SK-MEL-5 (cell line): ENCODE data around the gene TADA2A. TPM values are rescaled to one million over a fixed set of nuclear protein-coding genes. Genes with fewer than 3 reads are reported as not detected.
A peak's percentile ranks its signal among the peaks of the same experiment; 100 is the strongest.
"Not testable (repeated sequence)": the region's sequence is repeated elsewhere in the genome, so short reads cannot be mapped to it uniquely, and the experiment has no call there.

ENCODE experiments used
- DNase-seq: peaks from one replicate; pipeline ENCODE4 v3.0.0-alpha.2; 2016; ENCODE audit warnings: low read depth, low spot score
- in situ Hi-C: cut with HindIII; loops from 2 replicates; pipeline ENCODE4 v1.10.0; 2016; ENCODE audit warnings: low sequenced_read_pairs, high pct_unique_total_duplicates, low pct_unique_long_range_greater_than_20kb
- total RNA-seq: library from RNA; depleted of rRNA; stranded (reverse); fragments of >200 nt; shearing (Covaris generic); gene quantifications from 2 replicates; pipeline ENCODE4 v1.2.3, GENCODE V29; 2014

Gene TADA2A
- total RNA-seq, 1 experiment from 2014 or later = 19.7 TPM

DNA sequence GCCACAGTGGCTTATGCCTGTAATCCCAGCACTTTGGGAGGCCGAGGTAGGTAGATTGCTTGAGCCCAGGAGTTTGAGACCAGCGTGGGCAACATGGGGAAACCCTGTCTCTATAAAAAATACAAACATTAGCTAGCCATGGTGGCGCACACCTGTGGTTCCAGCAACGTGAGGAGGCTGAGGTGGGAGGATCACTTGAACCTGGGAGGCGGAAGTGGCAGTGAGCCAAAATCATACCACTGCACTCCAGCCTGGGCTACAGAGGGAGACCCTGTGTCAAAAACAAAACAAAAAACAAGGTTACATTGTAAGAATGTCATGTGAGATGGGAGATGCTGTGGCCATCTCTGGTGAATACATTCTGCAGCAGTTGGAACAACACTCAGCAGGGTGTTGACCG, 96.5 kb downstream of the TADA2A start:
- no peak for DNase-seq
- in situ Hi-C loops = no loop called here

DNA sequence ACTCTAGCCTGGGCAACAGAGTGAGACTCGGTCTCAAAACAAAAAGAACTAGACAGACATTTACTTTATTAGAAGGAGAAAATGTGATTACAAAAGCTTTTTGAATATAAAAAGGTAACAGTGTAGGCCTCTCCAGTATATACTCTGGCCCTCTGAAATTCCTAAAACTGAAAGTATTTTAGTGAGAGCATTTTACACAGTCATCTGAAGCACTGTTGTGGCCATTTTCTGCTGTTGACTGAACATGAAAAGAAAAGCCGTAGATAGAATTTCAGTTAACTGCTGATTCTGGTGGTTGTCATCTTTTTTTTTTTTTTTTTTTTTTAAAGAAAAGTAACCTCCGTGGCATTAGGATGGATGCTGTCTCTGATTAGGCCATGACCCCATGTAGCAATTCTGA, 98.6 kb downstream of the TADA2A start:
- no peak for DNase-seq
- in situ Hi-C loops = no loop called here

DNA sequence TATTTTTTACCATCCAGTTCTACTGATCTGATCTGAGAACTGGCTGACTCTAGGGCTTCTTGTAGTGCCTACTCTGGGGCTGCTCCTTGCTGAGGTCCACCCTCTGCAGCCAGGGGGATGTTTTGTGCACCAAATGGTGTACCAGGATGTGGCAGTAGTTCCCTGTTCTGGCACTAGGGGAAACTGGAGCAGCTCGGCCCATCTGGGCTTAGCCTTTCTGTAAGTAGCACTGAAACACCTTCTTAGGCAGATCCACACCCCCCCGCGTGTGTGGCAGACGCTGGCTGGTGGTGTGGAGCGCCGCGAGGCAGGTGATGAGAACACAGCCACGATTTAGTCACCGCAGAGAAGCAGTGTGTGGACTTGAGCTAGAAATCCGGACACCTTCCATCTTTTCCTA, 100.0 kb downstream of the TADA2A start:
- in situ Hi-C loops = no loop called here
- peak; percentile 74 for DNase-seq

DNA sequence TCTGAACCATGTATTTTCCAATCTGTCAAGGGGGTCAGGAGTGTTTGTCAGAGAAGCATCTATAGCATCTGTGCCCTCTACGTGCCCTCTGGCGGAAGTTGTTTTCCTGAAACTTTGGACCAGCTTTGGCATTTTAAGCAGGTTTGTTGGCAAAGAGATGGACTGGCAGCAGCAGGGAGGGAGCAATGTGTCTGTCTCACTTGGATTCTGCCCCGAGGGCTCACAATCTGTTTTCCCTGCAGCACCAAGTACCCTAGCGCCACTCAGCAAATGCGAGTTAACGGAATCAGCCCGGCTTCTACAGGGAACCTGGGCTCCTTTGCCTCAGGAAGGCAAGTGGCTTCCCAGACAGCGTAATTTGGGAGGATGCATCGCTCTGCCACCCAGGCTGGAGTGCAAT, 100.4 kb downstream of the TADA2A start:
- in situ Hi-C loops = no loop called here
- DNase-seq = no peak

DNA sequence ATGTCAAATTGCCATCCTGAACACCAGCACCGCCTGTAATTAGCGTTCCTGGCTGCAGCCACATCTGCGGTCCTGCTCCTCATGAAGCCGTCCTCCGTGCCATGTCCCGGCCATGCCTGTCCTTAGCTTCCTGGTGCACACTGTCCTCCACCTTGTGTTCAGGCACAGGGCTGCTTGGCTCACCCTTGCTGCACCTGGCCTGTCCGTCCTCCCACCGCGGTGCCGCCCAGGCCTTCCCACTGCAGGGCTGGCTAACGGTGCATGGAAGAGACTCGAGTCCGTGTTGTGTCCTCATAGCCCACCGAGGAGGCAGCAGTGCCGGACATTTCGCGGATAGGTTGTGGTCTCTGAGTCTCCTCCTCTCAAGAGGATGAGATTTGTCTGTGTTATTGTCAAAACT, 103.4 kb downstream of the TADA2A start:
- DNase-seq = no peak
- in situ Hi-C loops = no loop called here

DNA sequence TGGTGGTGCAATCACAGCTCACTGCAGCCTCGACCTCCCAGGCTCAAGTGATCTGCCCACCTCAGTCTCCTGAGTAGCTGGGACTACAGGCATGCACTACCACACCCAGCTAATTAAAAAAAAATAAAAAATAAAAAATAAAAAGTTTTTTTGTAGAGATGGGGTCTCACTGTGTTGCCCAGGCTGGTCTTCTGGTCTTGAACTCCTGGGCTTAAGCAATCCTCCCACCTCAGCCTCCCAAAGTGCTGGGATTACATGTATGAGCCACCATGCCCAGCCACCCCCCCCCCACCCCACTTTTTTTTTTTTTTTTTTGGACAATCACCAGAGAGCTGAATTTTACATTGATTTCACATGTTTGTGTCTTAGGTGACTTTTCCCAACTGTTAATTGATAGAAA, 105.0 kb downstream of the TADA2A start:
- in situ Hi-C loops, DNase-seq: not testable (repeated sequence)

DNA sequence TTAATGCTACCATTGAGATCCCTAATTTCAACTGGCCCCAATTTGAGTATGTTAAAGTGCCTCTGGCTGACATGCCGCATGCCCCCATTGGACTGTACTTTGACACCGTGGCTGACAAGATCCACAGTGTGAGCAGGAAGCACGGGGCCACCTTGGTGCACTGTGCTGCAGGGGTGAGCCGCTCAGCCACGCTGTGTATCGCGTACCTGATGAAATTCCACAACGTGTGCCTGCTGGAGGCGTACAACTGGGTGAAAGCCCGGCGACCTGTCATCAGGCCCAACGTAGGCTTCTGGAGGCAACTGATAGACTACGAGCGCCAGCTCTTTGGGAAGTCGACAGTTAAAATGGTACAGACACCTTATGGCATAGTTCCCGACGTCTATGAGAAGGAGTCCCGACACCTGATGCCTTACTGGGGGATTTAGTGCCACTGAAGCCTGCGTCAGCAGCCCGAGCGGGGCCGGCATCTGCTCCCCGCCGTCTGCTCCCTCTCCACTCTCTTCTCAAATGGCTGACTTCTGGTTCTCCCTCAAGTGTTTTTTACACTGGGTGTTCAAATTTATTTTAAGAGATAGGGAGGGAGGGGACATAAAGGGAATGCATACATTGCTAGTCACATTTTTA, 105.9 kb downstream of the TADA2A start:
- DNase-seq = no peak
- in situ Hi-C loops = no loop called here

DNA sequence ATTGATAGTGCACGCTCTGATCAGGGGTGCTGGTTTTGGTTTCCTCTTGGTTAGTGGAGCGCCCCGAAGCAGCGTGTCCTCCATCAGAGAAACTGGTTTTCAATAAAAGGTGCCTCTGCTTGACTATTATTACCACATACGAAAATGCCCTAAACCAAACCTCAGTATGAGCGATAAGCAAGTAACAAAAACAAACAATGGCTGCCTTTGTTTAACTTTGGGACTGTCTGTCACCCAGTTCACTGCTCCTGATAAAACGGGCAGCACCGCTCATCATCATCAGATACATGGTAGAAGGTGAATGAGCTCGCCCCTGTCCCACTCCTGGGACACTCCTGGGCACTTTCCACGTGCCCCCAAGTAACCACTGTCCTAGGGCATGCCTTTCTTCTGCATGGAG, 107.0 kb downstream of the TADA2A start:
- in situ Hi-C loops = no loop called here
- DNase-seq = no peak

DNA sequence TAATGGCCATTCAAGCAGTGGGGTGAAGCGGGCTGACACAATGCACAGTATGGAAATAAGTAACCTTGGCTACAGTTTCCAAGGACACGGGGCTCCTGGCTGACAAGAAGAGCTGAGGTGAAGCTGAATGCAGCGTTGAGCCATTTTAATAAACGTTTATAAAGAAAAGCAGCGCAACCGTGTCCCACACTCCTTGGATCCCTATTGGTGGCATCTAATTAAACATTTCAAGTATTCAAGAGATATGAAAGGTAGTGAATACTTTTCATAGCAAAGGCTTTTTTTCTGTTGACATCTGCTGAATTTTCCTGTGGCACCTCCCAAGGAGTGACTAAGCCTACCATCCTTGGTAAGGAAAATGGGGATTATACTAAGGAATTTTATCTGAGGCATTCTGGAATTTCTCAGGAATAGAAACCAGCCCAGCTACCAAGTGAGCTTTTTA, 109.5 kb downstream of the TADA2A start:
- in situ Hi-C loops = no loop called here
- no peak for DNase-seq

DNA sequence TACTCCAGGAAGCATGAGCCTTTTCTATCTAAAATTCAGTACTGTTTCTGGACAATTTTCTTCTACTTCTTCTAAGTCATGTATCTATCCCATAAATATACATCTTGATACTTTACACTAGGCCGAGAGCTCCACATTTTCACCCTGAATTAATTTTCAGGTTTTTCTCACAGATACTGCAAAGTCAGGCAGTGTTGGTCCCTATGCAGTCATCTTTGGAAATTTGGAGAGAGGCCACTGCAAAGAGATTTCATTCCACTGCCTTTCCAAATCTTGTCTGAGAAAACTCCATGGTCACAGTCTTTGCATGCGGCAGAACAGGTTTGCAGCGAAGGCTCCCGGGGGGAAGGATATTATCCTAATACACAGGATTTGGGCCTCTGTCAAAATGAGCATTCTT, 111.2 kb downstream of the TADA2A start:
- no peak for DNase-seq
- in situ Hi-C loops = no loop called here

DNA sequence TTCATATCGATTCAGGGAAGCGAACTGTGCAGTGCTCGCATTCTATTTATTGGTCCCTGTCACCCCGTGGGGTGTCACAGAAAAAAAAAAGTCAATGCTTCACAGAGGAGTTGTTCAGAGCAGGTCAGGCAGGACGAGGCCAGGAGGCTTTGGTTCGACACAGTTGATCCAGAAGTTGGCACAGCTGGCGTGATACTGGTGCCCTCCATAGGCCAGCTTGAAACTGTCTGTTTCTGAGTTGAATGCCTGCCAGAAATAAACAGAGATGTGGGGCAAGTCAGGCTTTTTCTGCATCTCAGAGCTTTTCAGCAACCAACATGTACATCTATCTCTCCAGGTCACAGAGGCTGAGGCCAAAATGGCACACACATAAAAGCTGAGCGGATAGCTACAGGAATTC, 112.1 kb downstream of the TADA2A start:
- in situ Hi-C loops = no loop called here

DNA sequence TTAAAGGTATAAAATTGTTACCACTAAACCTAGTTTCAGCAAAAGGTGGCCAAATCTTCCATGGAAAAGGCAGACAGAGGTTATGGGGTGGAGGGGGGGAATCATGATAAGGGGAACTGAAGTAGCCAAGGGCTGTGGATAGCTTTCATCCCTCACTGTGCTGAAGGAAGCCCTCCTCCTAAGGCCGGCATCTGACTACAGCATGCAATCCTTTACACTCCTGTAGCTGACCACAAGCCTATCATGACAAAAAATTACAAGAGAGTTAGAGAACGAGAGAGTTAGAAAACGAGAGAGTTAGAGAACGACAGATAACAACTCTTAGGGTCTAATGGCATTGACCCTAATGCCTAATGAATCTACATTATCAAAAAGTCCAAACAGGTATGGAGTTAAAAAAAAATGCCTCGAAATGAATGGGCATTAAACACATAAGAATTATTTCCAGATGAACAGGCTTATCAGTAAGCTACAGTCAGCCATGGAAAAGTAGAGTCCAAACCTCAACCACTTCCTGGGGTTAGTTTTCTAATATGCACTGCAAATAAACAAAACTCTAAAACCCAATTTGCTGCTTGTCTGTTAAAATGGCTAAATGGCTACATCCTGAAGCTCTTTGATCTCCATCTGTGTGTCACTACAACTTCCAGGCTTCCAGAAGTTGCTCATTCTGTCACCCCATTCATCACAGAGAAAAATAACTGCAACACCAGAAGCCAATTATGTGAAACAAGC, 112.7 kb downstream of the TADA2A start:
- no peak for DNase-seq
- in situ Hi-C loops = no loop called here

More for the DNA sequence above, 112.1 kb downstream of the TADA2A start:
- peak; percentile 29 for DNase-seq

DNA sequence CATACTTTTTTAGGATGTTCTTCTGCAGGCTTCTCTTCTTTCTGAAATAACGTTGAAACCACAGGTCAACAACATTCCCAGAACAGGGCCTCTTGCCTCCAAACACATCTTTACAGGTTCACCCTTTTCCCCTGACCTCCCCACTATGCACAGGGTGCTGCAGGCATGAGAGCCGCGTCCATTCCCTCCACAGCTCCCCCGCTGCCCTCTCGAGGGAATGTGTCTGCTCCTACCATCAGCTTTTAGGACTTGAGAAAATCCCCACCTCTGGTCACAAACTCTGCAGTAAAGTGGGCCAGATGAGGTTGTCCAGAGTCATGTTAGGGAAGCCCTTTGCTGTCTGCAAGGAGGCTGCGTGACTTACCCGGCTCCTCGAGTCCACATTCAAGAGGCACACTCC, 113.5 kb downstream of the TADA2A start:
- in situ Hi-C loops = no loop called here
- no peak for DNase-seq

DNA sequence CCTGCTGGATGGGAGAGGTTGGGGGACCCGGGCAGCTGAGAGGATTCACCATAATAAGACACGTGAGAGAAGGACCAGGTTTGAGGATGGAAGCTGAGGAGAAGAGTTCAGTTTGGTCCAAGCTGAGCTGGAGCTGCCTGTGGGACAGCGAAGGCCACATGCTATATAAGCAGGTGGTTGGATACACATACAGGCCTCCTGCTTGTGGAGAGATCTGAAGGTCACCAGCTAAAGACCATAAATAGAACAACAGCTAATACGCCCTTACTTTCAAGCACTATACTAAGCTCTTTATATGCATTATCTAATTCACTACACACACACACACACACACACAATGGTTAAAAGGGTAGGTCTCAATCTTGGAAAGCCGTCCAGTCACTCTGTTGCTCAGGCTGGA, 115.1 kb downstream of the TADA2A start:
- DNase-seq = no peak
- in situ Hi-C loops = no loop called here

DNA sequence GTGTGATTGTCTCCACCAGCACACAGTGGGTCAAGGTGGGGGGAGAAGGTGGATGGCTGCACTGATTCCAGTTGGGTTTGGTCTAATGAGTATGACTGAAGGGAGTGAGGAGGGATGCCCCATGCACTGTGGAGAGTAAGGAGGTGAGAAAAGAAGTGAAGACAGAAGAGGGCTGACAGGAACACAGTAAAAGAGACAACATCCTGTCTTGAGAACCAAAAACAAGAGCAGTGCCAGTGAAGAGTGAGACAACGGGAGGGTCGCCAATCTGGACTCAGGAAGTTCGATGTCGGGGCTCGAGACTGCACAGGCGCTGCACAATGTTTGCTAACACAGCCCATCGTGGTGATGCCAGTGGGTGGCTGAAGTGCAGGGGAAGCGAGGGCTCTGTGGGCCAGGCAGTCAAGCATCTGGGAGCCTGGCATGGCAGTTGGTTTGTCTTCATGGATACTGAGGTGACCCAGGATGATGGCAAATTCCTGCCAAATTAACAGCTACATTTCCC, 117.1 kb downstream of the TADA2A start:
- no peak for DNase-seq
- in situ Hi-C loops = no loop called here

DNA sequence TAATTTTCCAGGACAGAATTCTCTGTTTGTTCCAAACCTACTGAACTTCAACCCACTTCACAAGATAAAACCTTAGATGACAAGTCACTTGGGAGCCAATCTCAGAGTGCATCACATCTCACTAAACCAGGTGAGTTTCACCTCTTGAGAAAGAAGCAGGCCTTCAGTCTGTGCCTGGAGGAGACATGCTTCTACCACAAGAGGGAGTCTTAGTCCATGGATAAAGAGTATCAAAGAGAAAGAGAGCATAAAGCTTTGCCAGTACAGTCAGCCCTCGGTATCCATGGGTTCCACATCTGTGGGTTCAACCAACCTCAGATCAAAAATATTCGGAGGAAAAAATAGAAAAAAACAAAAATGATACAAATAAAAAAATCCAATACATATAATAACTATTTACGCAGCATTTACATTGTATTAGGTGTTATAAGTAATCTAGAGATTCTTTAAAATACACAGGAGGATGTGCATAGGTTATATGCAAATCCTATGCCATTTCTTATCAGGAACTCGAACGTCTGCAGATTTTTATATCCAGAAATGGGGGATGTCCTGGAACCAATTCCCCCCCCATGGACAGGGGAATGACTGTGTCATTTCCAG, 120.7 kb downstream of the TADA2A start:
- in situ Hi-C loops = no loop called here
- peak; percentile 74 for DNase-seq
